Right lobe of liver (tissue), 4 donors: ENCODE results near the gene CCN2.

Experiments
- POLR2A ChIP-seq: fragments of 450-650 bp; IDR thresholded peaks from one replicate; pipeline ENCODE4 v1.6.1; 2017; ENCODE audit warnings: antibody characterized with exemption, mild to moderate bottlenecking
- TF ChIP-seq, protein P1 (sequence below), 4 donors: fragments of 200-600 bp in 3 of 4; fragments of 450-650 bp in 1 of 4; IDR thresholded peaks; one replicate each; pipeline versions ENCODE4 v1.5.1 to v1.8.0; 2016 to 2022; ENCODE audit warnings: antibody characterized with exemption in 4 of 4, mild to moderate bottlenecking in 2 of 4
- donor health status: DM: no; HTN: no; CAD: no.
- donor health status: DM: no; HTN: no; CAD: no.
- donor health status: DM: no; HTN: yes; CAD: no.

DNA sequence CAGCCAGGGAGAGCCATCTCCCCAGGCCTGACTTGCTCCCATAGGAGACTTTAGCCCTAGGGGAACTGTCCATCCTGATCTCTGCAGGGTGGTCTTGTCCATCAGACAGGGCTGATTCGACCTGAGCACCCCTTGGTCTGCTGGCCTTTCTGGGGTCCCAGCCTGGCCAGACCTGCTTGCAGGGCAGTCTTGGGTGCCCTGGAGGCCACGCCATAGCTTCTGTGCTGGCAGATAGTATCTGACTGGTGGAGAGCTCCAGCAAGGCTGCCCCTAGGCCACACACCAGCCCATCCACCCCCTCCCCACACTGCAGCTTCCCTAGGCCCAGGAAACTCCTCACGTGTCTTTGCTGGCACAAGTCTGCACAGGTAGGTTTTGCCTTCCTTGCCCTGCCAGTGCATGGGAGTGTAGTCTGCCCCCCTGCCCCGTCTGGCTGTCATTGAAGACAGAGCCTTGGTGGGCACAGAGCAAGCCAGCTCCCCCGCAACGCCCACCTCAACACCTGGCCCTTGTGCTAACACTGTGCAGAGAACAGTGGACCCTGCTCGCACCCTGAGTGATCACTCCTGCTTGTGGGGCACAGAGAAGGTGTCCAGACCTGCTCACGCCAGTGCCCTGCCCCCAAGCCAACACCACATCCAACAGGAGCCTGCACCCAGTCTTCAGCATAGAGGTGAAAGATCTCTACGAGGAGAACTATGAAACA is 32.4 kb downstream of the CCN2 start:
- TF ChIP-seq, protein P1, sequence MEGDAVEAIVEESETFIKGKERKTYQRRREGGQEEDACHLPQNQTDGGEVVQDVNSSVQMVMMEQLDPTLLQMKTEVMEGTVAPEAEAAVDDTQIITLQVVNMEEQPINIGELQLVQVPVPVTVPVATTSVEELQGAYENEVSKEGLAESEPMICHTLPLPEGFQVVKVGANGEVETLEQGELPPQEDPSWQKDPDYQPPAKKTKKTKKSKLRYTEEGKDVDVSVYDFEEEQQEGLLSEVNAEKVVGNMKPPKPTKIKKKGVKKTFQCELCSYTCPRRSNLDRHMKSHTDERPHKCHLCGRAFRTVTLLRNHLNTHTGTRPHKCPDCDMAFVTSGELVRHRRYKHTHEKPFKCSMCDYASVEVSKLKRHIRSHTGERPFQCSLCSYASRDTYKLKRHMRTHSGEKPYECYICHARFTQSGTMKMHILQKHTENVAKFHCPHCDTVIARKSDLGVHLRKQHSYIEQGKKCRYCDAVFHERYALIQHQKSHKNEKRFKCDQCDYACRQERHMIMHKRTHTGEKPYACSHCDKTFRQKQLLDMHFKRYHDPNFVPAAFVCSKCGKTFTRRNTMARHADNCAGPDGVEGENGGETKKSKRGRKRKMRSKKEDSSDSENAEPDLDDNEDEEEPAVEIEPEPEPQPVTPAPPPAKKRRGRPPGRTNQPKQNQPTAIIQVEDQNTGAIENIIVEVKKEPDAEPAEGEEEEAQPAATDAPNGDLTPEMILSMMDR (IDR thresholded peaks at IDR 0.05): no peak
- TF ChIP-seq POLR2A: no peak
